ENCODE measurements around the gene SMG6.

- TF ChIP-seq CTCF (IDR thresholded peaks at IDR 0.05): no peak
- no peak for TF ChIP-seq POLR2A (IDR thresholded peaks at IDR 0.05)
These were observed 222.0 kb downstream of the SMG6 start for GRCh38 chr17:2081564-2081963.

Measured in sigmoid colon (tissue), 3 donors.